HL-60/S4 treated with retinoic acid at 250 ng/mL for 4 days and 3 days (cell line): ENCODE measurements around the gene OR8G1.
"Not testable (repeated sequence)": the region's sequence is repeated elsewhere in the genome, so short reads cannot be mapped to it uniquely, and the experiment has no call there.

Experiments
- in situ Hi-C: fragments of 300-500 bp; cut with MboI; formaldehyde crosslinking; loops from 2 replicates; pipeline ENCODE4 v1.7.0; 2022; ENCODE audit warnings: low sequenced_read_pairs

OR8G1 gene, protein sequence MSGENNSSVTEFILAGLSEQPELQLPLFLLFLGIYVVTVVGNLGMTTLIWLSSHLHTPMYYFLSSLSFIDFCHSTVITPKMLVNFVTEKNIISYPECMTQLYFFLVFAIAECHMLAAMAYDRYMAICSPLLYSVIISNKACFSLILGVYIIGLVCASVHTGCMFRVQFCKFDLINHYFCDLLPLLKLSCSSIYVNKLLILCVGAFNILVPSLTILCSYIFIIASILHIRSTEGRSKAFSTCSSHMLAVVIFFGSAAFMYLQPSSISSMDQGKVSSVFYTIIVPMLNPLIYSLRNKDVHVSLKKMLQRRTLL

DNA sequence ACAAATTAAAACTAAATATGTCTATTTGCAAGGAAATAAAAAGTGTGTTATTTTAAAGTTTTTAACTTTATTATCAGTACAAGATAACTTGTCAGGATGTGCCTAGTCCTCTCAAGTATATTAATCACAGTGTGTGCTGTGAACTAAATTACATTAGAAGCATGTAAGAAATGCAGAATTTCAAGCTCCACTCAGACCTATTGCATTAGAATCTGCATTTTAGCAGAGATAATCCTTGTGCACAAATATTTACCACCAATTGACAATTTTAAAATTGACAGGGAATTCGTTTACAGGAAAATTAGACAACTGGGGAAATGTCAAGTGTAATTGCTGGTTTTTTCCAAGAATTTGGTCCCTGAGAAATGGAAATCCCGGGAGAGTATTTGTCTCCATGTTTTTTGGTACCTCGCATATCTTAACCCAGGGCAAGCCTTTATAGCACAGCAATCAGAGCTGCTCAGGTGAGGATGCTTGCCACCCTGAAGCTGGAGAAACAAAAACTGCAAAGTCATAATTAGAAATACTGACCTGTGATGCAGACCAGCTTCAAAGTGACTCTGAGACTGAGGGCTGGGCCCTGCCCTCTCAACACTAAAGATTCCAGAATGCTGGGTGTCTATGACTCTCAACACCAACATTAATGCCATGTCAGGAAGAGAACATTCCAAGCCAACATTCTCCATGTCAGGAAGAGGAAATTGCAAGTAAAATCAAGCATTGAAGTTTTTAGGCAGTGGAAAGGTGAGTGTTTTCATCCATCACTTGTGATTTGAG is at the start of gene OR8G1:
Gene OR8G1 (plus strand): TSS at position 475 of the 777 bp plus-strand sequence. CDS start 8,581 bp downstream, outside the sequence.
- in situ Hi-C loops: no loop called here

DNA sequence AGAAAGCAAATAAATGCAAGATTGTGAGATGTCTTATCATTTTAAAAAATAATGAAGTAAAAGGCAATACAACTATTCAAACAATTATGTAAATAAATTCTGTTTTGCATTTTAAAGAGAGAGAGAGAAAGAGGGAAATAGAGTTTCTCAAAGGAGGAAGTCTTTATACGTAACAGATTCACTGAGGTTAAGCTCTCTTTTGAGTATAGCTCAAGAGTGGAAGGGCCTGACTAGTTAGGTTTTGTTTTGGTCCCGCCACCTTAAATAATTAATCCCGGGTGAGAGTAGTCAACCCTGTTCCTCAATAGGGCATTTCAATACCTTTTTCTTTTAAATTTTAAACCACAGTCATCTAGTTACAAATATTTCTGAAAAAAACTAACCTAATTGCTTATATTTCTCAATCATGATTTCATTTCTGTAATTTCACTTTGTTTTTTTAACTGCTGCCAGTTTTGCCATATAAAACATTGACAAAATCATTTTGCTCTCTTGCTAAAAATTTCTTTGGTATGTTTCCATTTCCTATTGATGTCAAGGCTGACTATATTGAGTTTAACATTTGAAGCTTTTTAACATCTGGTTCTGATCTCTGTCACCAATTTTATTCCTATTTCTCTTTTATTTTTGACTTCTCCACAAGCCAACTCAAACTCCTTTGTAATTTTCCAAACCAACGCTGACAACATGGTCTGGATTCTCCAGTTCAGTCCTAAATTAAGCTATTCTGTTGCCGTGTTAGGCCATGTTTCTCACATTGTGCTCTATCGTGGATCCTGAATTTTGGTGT is 47.5 kb upstream of the OR8G1 start:
- in situ Hi-C loops: no loop called here

DNA sequence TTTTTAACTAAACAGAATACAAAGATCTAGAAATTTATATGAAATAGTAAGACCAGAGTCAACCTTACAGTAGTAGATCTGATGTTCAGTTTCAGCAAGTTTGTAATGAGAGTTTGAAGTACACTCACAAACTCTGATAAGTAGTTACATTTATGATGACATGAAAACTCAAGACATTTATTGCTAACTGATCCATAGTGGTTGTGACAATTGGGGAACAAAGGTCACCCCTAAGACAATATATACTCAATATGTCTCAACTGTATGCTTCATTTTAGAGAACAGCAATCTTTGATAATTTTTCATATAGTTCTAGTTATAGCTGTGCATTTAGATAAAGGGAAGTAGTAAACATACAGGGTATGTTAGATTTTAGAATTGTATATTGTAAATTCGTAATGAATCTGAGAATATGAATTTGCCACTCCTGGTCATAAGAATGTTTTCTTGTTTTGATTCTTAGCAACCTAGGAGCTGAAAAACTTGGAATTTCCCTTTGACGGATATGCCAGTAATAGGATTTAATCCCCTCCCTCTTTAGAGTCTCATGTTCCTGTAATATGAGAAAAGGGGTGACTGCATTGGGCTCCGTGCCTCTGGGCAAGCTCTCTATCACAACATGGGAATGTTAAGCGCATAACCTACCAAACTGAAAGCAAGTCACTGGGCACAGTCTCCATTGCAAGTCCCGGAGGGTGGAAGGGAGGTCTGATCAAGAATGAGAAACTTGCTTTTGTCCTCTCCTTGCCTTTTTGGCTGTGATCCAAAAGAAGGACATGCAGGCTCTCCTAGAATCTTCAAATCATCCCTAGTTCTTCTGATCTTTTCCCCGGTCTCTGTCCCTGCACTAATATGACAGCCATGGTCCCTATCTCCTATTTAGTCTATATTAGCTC is 46.4 kb upstream of the OR8G1 start:
- in situ Hi-C loops: no loop called here

DNA sequence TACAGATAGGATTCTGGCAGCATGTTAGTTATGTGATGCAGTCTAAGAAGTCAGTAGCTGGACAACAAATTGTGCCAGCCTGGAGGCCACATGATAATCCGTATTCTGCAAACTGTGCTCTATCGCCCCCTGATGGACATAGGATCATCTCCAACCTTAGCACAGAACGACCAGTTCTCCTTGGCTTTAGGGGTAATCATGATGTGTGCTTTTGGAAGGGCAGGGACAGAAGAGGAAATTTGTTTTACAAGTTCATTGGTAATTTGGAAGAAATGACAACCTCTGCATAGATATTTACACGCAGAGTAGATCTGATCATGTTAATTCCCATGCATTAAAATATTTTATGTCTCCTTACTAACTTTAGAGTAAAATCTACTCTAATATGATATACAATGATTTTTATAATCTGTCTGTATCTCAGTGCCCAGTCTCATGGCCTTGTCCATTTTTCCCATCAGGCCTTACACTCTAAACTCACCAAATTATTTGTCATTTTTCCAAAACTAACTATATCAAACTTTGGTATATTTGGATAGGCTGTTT is 45.6 kb upstream of the OR8G1 start:
- in situ Hi-C loops: no loop called here

DNA sequence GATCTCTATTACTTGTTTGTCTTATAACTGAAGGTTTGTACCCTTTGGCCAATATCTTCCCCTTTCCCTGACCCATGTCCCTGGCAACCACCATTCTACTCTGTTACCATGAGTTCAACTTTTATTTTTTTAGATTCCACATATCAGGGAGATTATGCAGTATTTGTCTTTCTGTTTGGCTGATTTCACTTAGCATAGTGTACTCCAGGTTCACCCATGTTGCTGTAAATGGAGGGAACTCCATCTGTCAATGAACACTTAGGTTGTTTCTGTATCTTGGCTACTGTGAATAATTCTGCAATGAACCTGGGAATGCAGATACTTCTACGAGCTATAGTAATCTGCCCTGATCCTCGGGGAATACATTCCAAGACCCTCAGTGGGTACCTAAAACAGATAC is 42.9 kb upstream of the OR8G1 start:
- in situ Hi-C loops: no loop called here

DNA sequence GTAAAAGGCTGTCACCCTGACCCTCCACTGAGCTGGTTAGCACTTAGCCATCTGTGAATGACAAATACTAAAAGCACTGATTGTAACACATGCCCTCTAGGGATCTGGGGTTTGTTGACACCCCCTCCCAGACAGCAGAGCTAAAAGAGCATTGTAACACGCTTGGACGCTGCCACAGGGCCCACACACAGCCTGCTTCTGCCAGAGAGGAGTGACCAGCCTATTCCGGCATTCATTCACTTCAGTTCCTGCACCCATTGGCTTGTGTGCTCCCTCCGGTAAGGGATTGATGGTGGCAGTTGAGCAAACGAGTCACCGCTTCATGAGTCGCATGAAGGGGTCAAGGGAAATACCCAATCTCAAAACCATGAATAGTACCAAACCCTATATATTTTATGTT is 42.0 kb upstream of the OR8G1 start:
- in situ Hi-C loops: no loop called here

DNA sequence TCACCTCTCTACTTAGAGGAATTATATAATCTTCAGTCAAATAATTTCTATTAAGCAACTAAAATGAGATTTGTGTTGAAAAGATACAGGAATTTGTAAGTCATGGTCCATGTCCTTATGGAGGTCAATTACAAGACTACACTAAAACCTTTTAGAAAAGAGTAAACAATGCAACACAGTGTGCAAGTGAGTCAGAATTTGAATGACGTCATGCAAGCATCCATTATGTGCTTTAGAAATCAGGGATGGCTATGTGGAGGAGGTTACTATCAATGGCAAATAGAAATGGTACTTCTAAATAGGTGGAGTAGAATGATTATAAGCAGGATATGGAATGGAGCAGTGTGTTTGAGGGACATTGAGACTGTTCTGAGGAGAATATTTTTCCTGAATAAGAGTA is 41.2 kb upstream of the OR8G1 start:
- in situ Hi-C loops: no loop called here

DNA sequence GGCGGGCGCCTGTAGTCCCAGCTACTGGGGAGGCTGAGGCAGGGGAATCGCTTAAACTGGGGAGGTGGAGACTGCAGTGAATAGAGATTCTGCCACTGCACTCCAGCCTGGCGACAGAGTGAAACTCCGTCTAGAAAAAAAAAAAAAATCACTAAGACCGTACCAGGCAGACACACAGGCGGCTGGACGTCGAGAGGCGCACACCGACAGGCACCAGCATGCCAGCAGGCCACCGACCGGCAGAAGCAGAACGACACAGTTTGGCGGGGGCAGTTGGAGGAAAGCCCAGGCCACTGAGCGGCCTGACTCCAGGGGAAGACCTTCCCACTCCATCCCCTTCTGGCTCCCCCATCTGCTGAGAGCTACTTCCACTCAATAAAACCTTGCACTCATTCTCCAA is 40.2 kb upstream of the OR8G1 start:
- in situ Hi-C loops: no loop called here

DNA sequence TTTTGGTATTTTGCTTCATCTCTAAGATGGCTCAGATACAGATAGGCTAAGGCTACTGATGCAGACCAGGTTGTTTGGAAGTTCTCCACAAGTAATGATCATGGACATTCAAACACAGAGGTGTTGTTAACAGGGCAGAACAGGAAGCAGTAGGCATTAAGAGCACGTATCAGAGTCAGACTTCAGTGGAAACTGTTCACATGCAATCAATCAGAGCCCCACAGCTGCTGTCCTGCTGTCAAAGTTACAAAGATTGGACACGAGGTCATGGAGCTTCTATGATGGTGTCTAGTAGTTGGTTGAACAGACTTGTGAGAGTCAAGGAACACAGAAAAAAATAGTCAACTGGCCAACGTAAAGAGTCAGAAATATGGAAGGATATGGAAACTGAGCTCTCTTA is 37.9 kb upstream of the OR8G1 start:
- in situ Hi-C loops: no loop called here

DNA sequence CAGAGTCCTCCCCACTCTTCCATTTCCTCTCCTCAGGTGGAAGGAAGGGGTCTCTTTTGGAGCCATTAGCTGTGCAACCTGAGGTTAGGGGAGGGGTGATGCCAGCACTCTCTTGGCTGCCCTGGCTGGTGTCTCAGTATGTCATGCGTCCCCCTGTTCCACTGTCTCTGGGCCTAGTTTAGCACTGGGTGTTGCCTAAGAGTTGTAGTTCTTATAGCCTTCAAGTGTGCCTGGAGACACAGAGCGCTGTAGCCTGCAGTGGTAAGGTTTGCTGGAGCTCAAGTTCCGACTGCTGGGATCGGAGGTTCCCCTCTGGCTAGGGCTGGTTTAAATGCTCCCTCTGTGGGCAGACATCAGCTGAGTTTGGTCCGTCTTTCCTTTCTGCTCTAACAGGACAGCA is 36.9 kb upstream of the OR8G1 start:
- in situ Hi-C loops: no loop called here

DNA sequence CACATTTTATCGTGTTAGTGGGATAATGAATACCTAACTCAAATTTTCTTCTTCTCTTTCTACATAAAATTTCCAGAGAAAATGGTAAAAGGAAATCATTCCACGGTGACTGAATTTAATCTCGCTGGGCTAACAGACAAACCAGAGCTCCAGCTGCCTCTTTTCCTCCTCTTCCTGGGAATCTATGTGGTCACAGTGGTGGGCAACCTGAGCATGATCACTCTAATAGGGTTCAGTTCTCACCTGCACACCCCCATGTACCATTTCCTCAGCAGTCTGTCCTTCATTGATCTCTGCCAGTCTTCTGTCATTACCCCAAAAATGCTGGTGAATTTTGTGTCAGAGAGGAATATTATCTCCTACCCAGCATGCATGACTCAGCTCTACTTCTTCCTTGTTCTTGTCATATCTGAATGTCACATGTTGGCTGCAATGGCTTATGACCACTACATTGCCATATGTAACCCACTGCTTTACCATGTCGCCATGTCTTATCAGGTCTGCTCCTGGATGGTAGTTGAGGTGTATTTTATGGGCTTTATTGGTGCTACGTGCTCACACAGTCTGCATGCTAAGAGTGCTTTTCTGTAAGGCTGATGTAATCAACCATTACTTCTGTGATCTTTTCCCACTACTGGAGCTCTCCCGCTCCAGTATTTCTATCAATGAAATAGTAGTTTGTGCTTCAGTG is 33.6 kb upstream of the OR8G1 start:
- in situ Hi-C loops: no loop called here

DNA sequence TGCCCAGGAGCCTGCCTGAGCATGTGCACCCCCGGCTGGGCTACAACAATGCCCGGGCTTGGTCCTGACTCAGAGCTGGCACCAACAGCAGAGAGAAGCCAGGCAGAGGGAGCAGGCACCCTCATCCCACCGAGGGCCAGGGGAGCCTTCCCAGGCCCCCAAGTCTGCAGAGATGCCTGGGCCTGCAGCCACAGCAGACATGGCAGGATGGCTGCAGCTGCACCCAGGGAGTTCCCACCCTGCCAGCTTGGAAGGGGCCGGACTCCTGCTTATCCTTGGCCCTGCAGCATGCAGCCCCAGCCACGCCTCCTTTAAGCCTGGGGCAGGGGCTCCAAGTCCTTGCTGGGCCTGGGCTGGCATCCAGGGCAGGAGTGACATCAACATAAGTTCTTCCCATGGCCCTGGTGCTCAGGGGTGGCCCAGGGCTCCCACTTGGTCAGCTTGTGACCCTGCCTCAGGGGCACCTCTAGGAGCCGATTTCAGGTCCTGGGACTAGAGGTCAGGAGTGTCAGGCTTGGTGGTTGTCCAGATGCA is 31.0 kb upstream of the OR8G1 start:
- in situ Hi-C loops: no loop called here

DNA sequence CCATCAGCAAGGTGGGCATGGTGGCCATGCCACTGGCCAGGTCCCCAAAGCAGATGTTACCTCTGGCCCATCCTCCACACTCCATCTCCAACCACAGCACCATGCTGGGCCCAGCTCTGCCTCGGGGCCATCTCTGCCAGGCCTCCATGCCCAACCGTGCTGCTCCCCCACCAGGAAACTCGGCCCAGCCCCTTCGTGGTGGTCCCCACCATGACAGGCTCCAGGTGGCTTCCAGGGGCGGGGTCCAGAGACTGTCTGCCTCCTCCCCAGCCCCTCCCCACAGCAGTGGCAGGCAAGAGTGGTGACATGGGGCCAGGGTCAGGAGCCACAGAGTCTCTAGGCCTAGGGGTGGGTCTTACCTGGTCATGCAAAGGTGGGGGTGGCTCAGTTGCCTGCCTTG is 30.5 kb upstream of the OR8G1 start:
- in situ Hi-C loops: no loop called here

DNA sequence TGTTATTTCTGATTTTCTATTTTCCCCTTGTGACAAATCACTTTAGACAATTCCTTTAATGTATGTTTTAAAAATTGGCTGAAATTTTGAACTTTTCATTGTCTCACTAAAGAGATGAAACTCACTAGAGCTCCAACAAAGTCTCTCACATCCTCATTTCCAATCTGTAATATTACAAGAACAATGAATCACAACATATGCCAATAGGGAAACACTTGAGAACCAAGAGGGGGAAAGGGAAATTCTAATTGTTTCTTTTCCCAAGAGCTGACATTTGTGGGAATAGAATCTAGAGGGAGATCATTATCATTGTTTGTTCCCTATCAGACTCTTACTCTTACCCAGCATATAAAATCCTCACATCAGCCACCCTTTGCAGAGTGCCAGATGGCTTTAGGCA is 29.6 kb upstream of the OR8G1 start:
- in situ Hi-C loops: no loop called here

DNA sequence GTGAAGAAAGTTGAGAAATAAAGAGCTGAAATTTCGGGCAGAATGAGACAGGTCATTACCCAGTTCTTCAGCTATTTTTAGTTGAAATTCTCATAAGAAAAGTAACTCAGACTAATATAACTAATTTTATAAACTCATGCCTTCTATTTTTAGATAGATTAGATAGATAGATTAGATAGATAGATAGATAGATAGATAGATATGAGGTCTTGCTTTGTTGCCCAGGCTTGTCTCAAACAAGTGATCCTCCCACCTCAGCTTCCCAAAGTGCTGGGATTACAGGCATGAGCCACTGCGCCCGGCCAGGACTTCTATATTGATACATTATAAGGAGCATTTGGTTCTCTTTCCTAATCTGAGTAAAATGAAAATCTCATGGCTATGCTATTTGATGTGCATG is 26.9 kb upstream of the OR8G1 start:
- in situ Hi-C loops: no loop called here

DNA sequence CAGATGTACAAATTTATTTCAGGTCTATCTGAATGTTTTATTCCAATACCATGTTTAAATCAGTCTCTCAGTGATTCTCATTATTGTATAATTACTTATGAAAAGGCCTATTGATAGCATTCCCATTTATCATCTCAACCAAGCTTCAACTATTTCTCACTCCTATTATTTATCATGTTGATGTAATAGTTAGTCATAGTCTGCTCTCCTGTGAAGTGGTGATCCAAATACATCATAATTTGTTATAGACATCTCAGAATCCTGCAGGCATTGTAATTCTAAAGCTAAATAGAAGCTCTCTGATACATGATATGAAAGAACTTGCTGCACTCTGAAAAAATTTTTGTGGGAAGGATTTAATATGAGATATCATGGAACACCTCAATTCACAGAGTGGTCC is 21.8 kb upstream of the OR8G1 start:
- in situ Hi-C loops: no loop called here

DNA sequence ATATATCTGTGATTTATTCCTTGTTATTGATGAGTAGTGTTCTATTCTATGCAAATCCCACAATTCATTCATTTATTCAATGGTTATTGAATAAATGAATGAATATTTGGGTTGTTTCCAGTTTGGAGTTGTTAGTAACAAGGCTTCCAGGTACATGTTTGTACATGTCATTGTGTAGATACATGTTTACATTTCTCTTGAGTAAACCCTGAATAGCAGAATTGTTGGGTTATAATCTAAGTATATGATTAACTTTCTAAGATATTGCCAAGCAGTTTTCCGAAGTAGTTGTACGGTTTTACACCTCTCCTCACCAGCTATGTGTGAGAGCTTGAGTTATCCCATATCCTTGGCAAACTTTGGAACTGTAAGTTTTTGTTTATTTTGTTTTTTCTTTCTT is 18.5 kb upstream of the OR8G1 start:
- in situ Hi-C loops: no loop called here

DNA sequence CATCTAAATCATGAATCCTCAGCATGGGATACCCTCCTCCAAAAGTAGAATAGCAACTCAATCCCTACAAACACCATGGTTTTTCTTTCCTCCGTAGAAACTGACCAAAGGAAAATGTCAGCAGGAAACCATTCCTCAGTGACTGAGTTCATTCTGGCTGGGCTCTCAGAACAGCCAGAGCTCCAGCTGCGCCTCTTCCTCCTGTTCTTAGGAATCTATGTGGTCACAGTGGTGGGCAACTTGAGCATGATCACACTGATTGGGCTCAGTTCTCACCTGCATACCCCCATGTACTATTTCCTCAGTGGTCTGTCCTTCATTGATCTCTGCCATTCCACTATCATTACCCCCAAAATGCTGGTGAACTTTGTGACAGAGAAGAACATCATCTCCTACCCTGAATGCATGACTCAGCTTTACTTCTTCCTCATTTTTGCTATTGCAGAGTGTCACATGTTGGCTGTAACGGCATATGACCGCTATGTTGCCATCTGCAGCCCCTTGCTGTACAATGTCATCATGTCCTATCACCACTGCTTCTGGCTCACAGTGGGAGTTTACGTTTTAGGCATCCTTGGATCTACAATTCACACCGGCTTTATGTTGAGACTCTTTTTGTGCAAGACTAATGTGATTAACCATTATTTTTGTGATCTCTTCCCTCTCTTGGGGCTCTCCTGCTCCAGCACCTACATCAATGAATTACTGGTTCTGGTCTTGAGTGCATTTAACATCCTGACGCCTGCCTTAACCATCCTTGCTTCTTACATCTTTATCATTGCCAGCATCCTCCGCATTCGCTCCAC is 16.1 kb upstream of the OR8G1 start:
- in situ Hi-C loops: not testable (repeated sequence)

DNA sequence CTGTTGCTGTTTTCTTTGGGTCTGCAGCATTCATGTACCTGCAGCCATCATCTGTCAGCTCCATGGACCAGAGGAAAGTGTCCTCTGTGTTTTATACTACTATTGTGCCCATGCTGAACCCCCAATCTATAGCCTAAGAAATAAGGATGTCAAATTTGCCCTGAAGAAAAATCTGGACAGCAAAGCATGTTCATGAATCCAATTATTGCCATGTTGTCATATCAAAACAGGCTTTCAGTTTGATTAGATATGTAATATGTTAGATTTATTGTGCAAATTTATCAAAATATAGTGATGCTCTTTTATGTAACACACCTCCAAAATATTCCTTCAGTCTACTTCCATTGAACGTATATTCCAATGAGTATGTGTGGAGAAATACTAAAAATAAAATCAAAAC is 15.4 kb upstream of the OR8G1 start:
- in situ Hi-C loops: no loop called here
